Measurements from ENCODE around the gene PAPPA. TPM values are rescaled to one million over a fixed set of nuclear protein-coding genes. Genes with fewer than 3 reads are reported as not detected.
A peak's percentile ranks its signal among the peaks of the same experiment; 100 is the strongest.

Gene PAPPA
- total and polyA plus RNA-seq, 2 donors from 2014 or later = 4.2 to 10.2 TPM

GRCh38 chr9:116209414-116210116 lies 56.0 kb downstream of the PAPPA start:
- Histone ChIP-seq H3K27ac (ENCODE audit: low read depth in 2 of 2, low read length in 2 of 2) (no peak overlapping the region), H3K27me3 (ENCODE audit: control insufficient read depth, insufficient read depth, low read length) (no peaks in the 10 kb centered on the region), H3K36me3 (ENCODE audit: control insufficient read depth in 2 of 3, insufficient read depth in 3 of 3, low read length in 3 of 3) (peaks cover 0 to 5% (median 0%) of the 10 kb centered on the region in 3 donors), H3K9ac (ENCODE audit: low read length in 3 of 3) (no peak overlapping the region), H3K4me3 (ENCODE audit: low read length in 3 of 3) (no peak overlapping the region), H3K9me3 (ENCODE audit: control insufficient read depth in 2 of 3, insufficient read depth in 1 of 3, low read length in 3 of 3) (no peaks in the 10 kb centered on the region), H3K4me1 (ENCODE audit: control insufficient read depth in 2 of 3, insufficient read depth in 2 of 3, low read depth in 1 of 3, low read length in 3 of 3) (no peaks in the 10 kb centered on the region)
- intact Hi-C loops (cut with DNase I) = no loop called here
- no peak for TF ChIP-seq CTCF (IDR thresholded peaks at IDR 0.05; ENCODE audit: borderline replicate concordance, extremely low read depth, insufficient read depth)
- no peak for FAIRE-seq
- peak in 1 of 5 donors; percentile 33 for DNase-seq

- H3K27me3 ChIP-seq (ENCODE audit: control insufficient read depth, insufficient read depth, low read length) = no peaks in the 10 kb centered on the region
- FAIRE-seq (no peak), DNase-seq (peak in 1 of 5 donors; percentile 19)
- no peak overlapping the region for H3K9ac ChIP-seq (ENCODE audit: low read length in 3 of 3)
- no peak overlapping the region for H3K27ac ChIP-seq (ENCODE audit: low read depth in 2 of 2, low read length in 2 of 2)
- no peaks in the 10 kb centered on the region for H3K9me3 ChIP-seq (ENCODE audit: control insufficient read depth in 2 of 3, insufficient read depth in 1 of 3, low read length in 3 of 3)
- TF ChIP-seq CTCF (IDR thresholded peaks at IDR 0.05; ENCODE audit: borderline replicate concordance, extremely low read depth, insufficient read depth) = no peak
- no peak overlapping the region for H3K4me3 ChIP-seq (ENCODE audit: low read length in 3 of 3)
- H3K36me3 ChIP-seq (ENCODE audit: control insufficient read depth in 2 of 3, insufficient read depth in 3 of 3, low read length in 3 of 3) = peaks cover 0 to 5% (median 0%) of the 10 kb centered on the region in 3 donors
- intact Hi-C loops (cut with DNase I) = no loop called here
- H3K4me1 ChIP-seq (ENCODE audit: control insufficient read depth in 2 of 3, insufficient read depth in 2 of 3, low read depth in 1 of 3, low read length in 3 of 3) = no peaks in the 10 kb centered on the region
Observed at GRCh38 chr9:116212986-116213692, 59.5 kb downstream of the PAPPA start.

GRCh38 chr9:116213693-116214047 lies 60.1 kb downstream of the PAPPA start:
- FAIRE-seq (no peak), DNase-seq (peak in 1 of 5 donors; percentile 47)
- Histone ChIP-seq H3K9ac (ENCODE audit: low read length in 3 of 3) (no peak overlapping the region), H3K27me3 (ENCODE audit: control insufficient read depth, insufficient read depth, low read length) (no peaks in the 10 kb centered on the region), H3K36me3 (ENCODE audit: control insufficient read depth in 2 of 3, insufficient read depth in 3 of 3, low read length in 3 of 3) (peaks cover 0 to 5% (median 0%) of the 10 kb centered on the region in 3 donors), H3K9me3 (ENCODE audit: control insufficient read depth in 2 of 3, insufficient read depth in 1 of 3, low read length in 3 of 3) (no peaks in the 10 kb centered on the region), H3K4me1 (ENCODE audit: control insufficient read depth in 2 of 3, insufficient read depth in 2 of 3, low read depth in 1 of 3, low read length in 3 of 3) (no peaks in the 10 kb centered on the region), H3K4me3 (ENCODE audit: low read length in 3 of 3) (no peak overlapping the region), H3K27ac (ENCODE audit: low read depth in 2 of 2, low read length in 2 of 2) (no peak overlapping the region)
- no peak for TF ChIP-seq CTCF (IDR thresholded peaks at IDR 0.05; ENCODE audit: borderline replicate concordance, extremely low read depth, insufficient read depth)
- intact Hi-C loops (cut with DNase I) = no loop called here
